Erythroblast (primary cell): ENCODE results near the gene FRMD5.

ENCODE experiments used
- DNase-seq, 2 experiments: peaks; one replicate each; lab custom pipeline; 2025; lab: John Stamatoyannopoulos, UW
- GATA1 ChIP-seq: IDR thresholded peaks from 2 replicates; pipeline ENCODE4 v1.6.1; 2011; ENCODE audit warnings: low read depth, mild to moderate bottlenecking, control low read depth, low read length, moderate library complexity
- POLR2A ChIP-seq: IDR thresholded peaks from 2 replicates; pipeline ENCODE4 v1.6.1; 2011; ENCODE audit warnings: mild to moderate bottlenecking, low read length

The FRMD5 gene

DNA sequence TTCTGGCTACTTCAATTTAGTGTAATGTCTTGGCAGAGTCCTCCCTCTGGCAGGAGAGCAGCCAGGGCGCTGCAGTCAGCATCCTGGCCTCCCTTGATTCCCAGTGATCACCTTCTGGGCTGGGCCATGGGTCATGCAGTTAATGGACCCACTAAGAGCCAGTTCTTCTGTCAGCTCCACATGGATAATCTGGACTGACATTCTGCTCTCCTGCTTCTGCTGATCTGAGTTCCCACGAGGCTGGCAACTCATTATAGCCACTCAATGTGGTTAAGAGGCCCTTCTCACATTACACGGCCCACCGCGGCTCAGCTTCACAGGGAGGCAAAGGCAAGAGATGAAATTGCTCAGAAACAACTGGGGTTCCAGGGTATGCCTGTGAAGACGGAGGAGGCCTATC lies 274.3 kb downstream of the FRMD5 start:
- TF ChIP-seq GATA1, result no peak
- no peak for TF ChIP-seq POLR2A
- no peak for DNase-seq

DNA sequence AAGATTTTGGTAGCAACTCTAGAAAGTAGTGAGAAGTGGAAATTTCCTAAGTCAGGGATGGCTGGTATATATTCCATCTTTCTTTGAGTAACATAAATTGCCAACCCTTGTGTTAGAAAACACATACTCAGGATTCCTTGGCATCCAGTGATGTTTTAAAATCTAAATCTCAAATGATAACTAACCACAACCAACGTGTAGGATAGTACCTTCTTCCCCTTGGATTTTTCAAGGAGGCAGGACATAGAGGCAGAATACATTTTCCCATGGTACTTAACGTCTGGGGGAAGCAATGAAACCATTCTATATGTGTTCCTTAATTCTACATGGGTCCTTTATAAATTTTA lies 274.8 kb downstream of the FRMD5 start:
- no peak for DNase-seq
- TF ChIP-seq POLR2A (no peak), GATA1 (no peak)

DNA sequence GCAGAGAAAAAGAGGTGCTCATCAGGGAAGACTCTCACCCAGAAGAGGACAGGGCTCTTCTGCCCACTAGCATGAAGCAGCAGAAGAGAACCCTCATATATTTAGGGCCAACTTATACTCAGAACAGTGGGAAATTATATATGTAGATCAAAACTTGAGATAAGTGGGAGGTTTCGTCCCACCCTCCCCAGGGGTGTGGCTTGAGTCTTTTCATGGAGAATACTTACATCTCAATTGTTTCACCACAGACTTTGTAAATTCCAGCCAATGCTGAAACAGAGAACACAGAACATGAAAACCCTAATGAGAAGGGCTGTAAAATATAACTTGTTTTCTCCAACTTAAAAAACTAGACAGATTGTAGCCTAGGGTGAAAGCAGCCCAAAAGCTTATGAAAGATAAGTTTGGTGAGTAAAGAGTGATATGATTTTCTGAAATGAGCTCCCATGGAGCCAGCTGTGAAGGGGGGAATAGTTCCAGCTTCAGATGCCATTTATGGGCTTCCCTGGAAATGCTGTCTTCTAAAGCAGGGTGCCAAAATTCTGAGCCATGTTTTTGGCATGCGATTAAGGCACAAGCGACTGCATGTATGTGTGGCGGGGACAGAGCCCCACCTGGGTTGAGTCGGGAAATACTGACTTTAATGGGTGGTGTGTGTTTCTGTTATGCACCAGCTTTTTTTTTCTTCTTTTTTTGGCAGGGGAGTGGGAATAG lies 275.4 kb downstream of the FRMD5 start:
- DNase-seq, result no peak

DNA sequence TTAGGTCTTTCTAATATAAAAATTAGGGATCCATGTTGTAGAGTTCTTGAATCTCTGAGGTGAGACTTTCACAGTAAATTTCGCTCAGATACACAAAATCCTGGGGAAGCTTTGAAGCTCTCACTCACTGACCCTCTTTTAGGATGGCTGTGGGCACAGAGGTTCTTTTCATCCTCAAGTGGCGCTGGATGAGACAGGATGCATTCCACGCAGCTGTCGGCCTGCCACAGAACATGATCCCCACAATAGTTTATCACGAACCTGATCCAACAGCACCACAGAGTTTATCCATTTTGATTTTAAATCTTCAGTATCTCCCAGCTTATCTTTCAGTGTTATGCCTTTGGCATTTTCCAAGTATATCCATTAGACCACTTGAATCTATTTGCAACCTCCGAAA lies 276.4 kb downstream of the FRMD5 start:
- DNase-seq, result no peak
- TF ChIP-seq POLR2A (no peak), GATA1 (no peak)

More for the DNA sequence above, 275.4 kb downstream of the FRMD5 start:
- TF ChIP-seq GATA1 (no peak), POLR2A (no peak)

DNA sequence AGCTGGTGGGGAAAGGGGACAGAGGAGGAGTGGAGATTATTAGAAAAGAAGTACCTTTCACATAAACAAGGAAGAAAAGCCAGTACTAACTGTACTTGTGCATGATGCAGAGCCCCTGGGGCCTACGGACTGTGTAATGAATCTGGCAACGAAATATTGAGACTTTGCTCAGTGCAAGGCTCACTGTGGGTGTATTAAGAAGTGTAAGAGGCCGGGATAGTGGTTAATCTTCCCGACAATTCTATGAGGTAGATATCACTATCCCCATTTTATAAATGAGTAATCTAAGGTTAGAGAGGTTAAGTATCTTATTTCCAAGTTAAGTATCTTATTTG lies 278.8 kb downstream of the FRMD5 start:
- TF ChIP-seq GATA1, result no peak
- no peak for TF ChIP-seq POLR2A
- DNase-seq, result no peak

DNA sequence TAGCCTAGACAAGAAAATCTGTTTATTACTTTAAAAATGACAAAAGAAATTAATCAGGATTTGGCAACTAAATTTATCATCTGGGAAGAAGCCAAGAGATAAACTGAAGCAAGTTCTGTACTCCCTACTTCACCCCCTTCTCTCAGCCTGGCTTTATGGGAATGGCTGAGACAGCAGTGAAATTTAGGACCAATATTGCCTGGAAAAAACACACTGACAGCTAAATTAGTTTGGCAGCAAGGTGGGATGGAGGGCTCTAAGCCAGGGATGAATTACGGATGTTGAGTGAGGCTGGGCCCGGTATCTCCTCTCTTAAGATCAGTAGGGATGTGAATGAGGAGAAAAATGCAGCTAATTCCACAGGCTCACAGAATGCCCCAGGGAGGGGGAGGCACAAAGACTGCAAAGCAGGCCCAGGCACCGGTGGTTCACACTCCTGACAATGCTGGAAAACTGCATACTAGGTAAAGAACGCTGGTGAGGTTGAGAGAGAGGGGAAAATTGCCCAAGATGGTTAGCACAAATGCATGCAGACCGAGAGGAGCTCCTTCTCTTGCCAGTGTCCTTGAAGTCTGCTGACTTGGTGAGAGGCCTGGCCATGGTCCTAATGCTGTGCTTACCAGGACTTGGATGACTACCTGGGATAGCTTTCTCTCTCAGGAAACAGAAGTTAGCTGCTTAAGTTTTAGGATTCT lies 279.3 kb downstream of the FRMD5 start:
- TF ChIP-seq POLR2A (no peak), GATA1 (no peak)
- DNase-seq, result no peak

DNA sequence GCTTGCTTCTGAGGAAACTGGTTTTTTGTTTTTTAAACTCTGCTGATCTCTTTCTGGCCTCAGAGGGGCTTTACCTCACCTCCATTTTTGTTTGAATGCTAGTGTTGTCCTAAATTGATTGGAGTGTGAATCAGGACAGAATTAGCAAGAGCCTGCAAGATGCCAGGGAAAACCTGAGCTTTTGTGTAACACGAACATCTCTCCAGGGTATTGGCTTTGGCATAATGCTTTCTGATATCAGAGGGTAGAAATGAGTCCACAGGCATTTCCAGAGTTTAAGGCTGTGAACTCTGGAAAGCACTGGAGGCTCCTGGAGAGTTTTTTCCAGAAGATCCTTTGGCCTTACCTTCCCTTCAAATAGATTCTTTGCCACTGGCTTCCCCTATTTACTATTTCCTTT lies 281.1 kb downstream of the FRMD5 start:
- TF ChIP-seq POLR2A, result no peak
- no peak for TF ChIP-seq GATA1

DNA sequence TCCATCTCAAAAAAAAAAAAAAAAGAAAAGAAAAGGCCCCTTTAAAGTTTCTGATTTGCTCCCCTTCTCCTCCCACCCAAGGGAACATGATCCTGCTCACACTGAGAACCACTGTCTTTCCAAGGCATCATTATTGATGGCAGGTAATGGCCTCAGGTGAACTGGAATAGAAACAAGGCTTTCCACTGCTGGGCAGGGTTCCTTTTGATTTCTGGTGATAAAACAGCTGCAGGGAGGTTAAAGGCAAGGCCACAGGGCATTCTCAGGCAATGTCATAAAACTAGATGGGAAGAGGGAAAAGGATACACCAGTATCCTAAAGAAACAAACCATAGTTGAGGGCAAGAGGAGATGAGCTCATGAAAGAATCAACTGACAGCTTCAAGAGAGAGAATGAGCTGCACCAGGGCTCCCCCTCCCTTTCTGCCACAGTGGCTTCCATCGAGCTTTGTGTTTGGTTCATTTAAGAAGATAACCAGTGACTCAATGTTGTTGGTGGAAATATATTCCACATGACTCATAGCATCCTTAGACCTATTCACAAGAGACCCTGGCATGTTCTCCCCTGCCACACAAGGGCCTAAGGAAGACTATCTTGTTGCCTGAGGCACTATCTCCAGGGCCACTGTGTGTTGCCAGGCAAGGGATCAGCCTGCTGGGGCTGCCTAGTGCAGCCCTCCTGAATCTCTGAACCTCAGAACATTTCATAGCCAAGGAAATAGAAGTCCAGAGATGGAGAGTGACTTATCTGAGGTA lies 281.9 kb downstream of the FRMD5 start:
- DNase-seq, result no peak
- TF ChIP-seq POLR2A, result no peak
- TF ChIP-seq GATA1, result no peak

More for the DNA sequence above, 281.1 kb downstream of the FRMD5 start:
- DNase-seq, result no peak

DNA sequence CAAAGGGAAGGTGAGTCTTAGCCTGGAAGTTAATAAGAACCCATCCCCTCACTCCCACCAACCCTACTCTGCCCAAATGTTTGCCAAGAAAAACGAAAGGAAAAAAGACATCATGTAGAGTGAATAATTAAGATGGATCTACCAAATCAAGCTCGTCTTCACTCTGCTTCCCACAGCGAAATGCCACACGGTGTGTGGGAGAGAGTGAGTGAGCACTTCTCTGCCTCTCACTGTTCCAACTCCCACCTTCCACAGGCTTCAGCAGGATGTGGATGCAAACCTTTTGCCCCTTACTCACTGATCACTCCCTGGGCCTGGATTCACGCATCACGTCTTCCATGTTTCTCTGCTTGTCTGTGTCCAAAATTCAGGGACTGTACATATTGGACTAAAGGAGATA lies 282.9 kb downstream of the FRMD5 start:
- TF ChIP-seq GATA1 (no peak), POLR2A (no peak)
- DNase-seq, result no peak

DNA sequence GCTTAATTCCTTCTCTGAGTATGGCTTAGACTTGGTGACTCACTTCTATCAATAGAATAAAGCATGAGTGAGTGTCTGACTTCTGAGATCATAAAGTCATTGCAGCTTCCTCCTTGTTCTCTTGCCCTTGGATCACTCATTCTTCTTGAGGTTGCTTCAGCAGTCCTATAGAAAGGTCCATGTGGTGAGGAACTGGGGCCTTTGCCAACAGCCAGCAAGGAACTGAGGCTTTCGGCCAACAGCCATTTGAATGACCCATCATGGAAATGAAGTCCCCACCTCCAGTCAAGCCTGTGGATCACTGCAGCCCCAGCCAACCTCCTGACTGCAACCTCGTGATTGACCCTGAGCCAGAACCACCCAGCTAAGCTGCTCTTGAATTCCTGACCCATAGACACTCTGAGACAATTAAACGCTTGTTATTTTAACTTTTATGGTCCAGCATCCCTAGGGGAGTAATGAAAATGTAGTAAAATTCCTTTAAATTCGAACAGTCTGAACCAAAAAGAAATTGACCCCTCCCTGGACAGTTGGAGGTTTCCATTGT lies 283.8 kb downstream of the FRMD5 start:
- DNase-seq, result no peak
- TF ChIP-seq POLR2A, result no peak
- no peak for TF ChIP-seq GATA1

DNA sequence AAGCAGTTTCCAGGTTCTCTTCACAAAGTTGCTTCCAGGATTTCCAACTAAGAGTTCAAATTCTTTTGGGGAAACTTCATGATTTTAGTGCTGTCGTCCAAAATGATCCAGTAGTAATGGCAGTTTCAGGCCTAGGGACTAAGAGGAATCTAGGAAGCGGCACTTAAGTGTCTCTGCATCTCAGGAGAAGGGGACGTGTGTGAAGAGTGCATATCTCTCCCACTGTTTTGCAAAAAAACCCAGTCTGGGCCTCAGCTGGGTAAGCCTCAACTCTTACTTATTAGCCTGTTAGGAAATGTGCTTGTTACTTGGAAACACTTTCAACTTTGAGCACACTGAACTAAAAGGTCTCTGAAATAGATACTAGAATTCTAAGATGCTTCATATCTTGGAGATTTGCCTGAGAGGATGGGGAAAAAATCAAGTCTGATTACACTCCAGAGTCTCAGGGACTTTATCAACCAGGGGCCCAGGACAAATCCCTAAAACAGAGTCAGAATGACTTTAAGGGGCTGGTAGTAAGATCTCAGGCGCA lies 286.5 kb downstream of the FRMD5 start:
- TF ChIP-seq POLR2A (no peak), GATA1 (no peak)
- no peak for DNase-seq

DNA sequence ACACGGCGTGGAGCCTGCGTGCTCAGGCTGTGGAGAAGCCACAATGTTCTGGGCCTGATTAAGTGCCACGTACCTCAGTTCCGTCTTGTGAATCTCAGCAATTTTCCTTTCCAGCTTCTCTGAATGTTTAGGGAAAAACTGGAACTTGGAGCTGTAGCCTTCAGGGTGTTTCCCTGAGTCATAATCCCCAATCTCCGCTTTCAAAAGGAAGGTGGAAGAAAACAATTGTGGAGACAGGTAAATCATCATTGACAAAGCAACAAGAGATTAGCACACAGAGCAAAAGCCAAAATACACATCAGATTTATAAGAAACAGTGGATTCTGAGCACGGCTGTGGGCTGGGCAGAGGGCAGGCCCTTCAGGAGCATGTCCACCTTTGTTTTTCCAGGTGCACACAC lies 289.3 kb downstream of the FRMD5 start:
- DNase-seq, result no peak
- no peak for TF ChIP-seq POLR2A
- no peak for TF ChIP-seq GATA1

DNA sequence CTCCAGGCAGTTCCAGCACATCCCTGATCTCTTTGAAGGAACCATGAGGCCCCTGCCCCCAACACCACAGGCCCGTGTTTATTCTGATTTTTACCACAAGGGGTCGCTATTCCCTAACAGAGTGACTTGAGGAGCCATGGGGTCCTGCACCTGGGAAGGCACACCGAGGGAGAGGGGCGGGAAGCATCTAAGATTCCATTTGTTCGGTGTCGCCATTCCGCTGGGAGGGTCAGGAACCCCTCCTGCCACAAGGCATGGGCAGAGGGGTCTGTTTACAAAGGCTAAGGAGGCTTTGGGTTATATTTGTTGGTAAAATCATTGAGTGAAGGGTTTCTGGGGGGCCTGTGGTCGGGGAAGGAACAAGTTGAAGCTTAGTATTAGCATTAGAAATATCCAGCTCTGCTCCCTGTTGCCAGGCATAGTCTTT lies 291.2 kb downstream of the FRMD5 start:
- DNase-seq, result peak; percentile 69 to 78
- no peak for TF ChIP-seq GATA1
- TF ChIP-seq POLR2A, result no peak

DNA sequence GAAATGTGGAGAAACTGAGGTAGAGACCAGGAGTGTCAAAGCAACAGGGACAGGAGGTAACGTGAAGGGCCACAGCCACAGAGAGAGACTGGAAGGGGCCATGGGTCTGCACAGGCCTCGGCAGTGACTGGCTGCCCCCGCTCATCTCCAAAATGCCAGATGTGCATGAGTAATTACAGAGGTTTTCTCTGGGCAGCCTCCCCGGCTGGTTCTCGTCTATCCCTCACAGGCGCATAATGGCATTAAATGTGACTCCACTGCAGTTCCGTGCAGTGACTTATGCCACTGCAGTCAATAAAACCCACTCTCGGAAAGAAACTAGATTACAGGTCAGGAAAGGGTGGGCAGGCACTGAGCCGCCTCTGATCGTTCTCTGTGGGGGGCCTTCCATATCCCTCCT lies 293.6 kb downstream of the FRMD5 start:
- no peak for TF ChIP-seq POLR2A
- no peak for TF ChIP-seq GATA1

DNA sequence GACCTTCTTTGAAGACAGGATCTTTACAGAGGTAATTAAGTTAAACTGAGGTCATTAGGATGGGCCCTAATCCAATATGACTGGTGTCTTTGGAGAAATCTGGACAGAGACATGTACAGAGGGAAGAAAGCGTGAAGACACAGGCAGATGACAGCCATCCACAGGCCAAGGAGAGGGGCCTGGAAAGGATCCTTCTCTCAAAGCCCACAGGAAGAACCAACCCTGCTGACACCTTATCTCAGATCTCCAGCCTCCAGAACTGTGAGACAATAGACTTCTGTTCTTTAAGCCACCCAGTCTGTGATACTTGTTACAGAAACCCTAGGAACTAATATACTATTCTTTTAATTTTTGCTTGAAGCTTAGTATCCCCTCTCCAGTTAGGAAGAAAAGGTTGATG lies 294.1 kb downstream of the FRMD5 start:
- TF ChIP-seq GATA1 (no peak), POLR2A (no peak)
- no peak for DNase-seq

More for the DNA sequence above, 293.6 kb downstream of the FRMD5 start:
- no peak for DNase-seq
